Endothelial cell of umbilical vein (primary cell): ENCODE results near the gene SPIB. TPM values are rescaled to one million over a fixed set of nuclear protein-coding genes. Genes with fewer than 3 reads are reported as not detected.

Source experiments
- BruUV-seq: library from RNA; stranded (reverse); fragments of 400-500 nt; replicated peaks from 2 replicates; lab custom pipeline; 2021; lab: Mats Ljungman, UMichigan
- CTCF ChIA-PET: fragments of 300-600, 350-600 bp; sonication (Branson Sonifier 250); formaldehyde crosslinking; loops from one replicate; lab custom pipeline; 2021; ENCODE audit warnings: antibody characterized with exemption, inconsistent platforms; lab: Charles Lee
- POLR2A ChIA-PET: fragments of 300-600, 350-600 bp; sonication (Branson Sonifier 250); formaldehyde crosslinking; loops from one replicate; lab custom pipeline; 2021; ENCODE audit warnings: antibody characterized with exemption, inconsistent platforms; lab: Charles Lee
- DNase-seq: peaks from one replicate; pipeline ENCODE4 v3.0.0-alpha.2; 2011; ENCODE audit warnings: low read depth, low spot score
- FAIRE-seq: peaks from 2 replicates; lab custom pipeline; 2011; peaks lifted over from hg19 to GRCh38; lab: Jason Lieb, UNC
- H2AFZ ChIP-seq: 2 replicates; pipeline ENCODE4 v1.6.0; 2012; ENCODE audit warnings: low read depth, low read length, control low read depth, inconsistent platforms
- H3K27ac ChIP-seq: 2 replicates; pipeline ENCODE4 v1.5.1; 2011; ENCODE audit warnings: low read depth, mild to moderate bottlenecking, control low read depth, low read length, moderate library complexity; ENCODE audit not compliant: insufficient read depth
- H3K27me3 ChIP-seq, 2 experiments: 2 replicates each; pipeline versions ENCODE4 v1.6.0 to v1.6.1; 2011; ENCODE audit warnings: low read length in 2 of 2, mixed read lengths in 1 of 2; ENCODE audit not compliant: control insufficient read depth in 2 of 2, insufficient read depth in 2 of 2
- H3K36me3 ChIP-seq, 2 experiments: 2 replicates in 1 of 2; 3 replicates in 1 of 2; pipeline ENCODE4 v1.5.1; 2011; ENCODE audit warnings: low read length in 2 of 2, mild to moderate bottlenecking in 1 of 2, moderate library complexity in 1 of 2; ENCODE audit not compliant: control insufficient read depth in 2 of 2, insufficient read depth in 2 of 2; ENCODE audit errors: extremely low read depth in 1 of 2
- H3K4me1 ChIP-seq: 3 replicates; pipeline ENCODE4 v1.5.1; 2011; ENCODE audit warnings: mild to moderate bottlenecking, low read length; ENCODE audit not compliant: control insufficient read depth, insufficient read depth; ENCODE audit errors: extremely low read depth
- H3K4me2 ChIP-seq: 2 replicates; pipeline ENCODE4 v1.6.1; 2011; ENCODE audit warnings: low read length, control low read depth, mixed read lengths; ENCODE audit not compliant: insufficient read depth
- H3K4me3 ChIP-seq, 3 experiments: fragments of 200-600 bp in 1 of 3; sonication (generic), shearing (Covaris generic) in 1 of 3; replicated peaks in 1 of 3; 2 replicates each; pipeline ENCODE4 v1.5.1; 2011 to 2016; ENCODE audit warnings: control low read depth in 3 of 3, low read length in 3 of 3, mild to moderate bottlenecking in 2 of 3, inconsistent platforms in 1 of 3, low read depth in 1 of 3, moderate library complexity in 1 of 3; ENCODE audit not compliant: insufficient read depth in 1 of 3
- H3K79me2 ChIP-seq: 2 replicates; pipeline ENCODE4 v1.6.0; 2012; ENCODE audit warnings: low read length, inconsistent platforms; ENCODE audit not compliant: control insufficient read depth, insufficient read depth
- H3K9ac ChIP-seq: replicated peaks from 2 replicates; pipeline ENCODE3; 2011; ENCODE audit warnings: low read length, control low read depth; ENCODE audit not compliant: insufficient read depth; ENCODE audit errors: extremely low read depth
- H3K9me1 ChIP-seq: replicated peaks from 3 replicates; pipeline ENCODE4 v1.6.0; 2011; ENCODE audit warnings: mild to moderate bottlenecking, low read length; ENCODE audit not compliant: control insufficient read depth, insufficient read depth; ENCODE audit errors: extremely low read depth
- H3K9me3 ChIP-seq: replicated peaks from 2 replicates; pipeline ENCODE4 v1.5.1; 2012; ENCODE audit warnings: low read length, inconsistent platforms; ENCODE audit not compliant: control insufficient read depth, insufficient read depth
- H4K20me1 ChIP-seq: replicated peaks from 2 replicates; pipeline ENCODE3; 2011; ENCODE audit warnings: mild to moderate bottlenecking, low read length; ENCODE audit not compliant: control insufficient read depth, insufficient read depth; ENCODE audit errors: extremely low read depth
- CTCF ChIP-seq, 2 donors: IDR thresholded peaks; 1 replicate in 1 of 2; 2 replicates in 1 of 2; pipeline ENCODE4 v1.5.1; 2011; ENCODE audit warnings: low read length in 2 of 2, mild to moderate bottlenecking in 2 of 2, moderate library complexity in 2 of 2, control low read depth in 1 of 2, inconsistent platforms in 1 of 2, low read depth in 1 of 2; ENCODE audit not compliant: insufficient read depth in 1 of 2; ENCODE audit errors: extremely low read depth in 1 of 2
- EZH2 ChIP-seq: IDR thresholded peaks from 2 replicates; pipeline ENCODE4 v1.6.1; 2012; ENCODE audit warnings: borderline replicate concordance, low read depth, mild to moderate bottlenecking, moderate library complexity, low read length, inconsistent platforms; ENCODE audit not compliant: severe bottlenecking
- FOS ChIP-seq: IDR thresholded peaks from 2 replicates; pipeline ENCODE4 v1.6.1; 2011; ENCODE audit warnings: mild to moderate bottlenecking, low read length, moderate library complexity, borderline replicate concordance; ENCODE audit not compliant: insufficient read depth
- GATA2 ChIP-seq: IDR thresholded peaks from 2 replicates; pipeline ENCODE4 v1.7.0; 2011; ENCODE audit warnings: low read depth, mild to moderate bottlenecking, moderate library complexity, mixed read lengths, low read length; ENCODE audit not compliant: insufficient read length, insufficient read depth
- JUN ChIP-seq: IDR thresholded peaks from 2 replicates; pipeline ENCODE4 v1.6.1; 2011; ENCODE audit warnings: borderline replicate concordance, low read depth; ENCODE audit not compliant: insufficient read length, insufficient read depth
- MAX ChIP-seq: IDR thresholded peaks from 2 replicates; pipeline ENCODE4 v1.6.1; 2011; ENCODE audit not compliant: insufficient read depth, insufficient read length
- MYC ChIP-seq: IDR thresholded peaks from one replicate; pipeline ENCODE4 v1.6.1; 2011; ENCODE audit warnings: mild to moderate bottlenecking, low read depth, low read length
- POLR2A ChIP-seq: IDR thresholded peaks from 2 replicates; pipeline ENCODE4 v1.6.1; 2012; ENCODE audit warnings: low read depth, mild to moderate bottlenecking, control low read depth, low read length
- POLR2AphosphoS5 ChIP-seq: IDR thresholded peaks from 2 replicates; pipeline ENCODE4 v1.6.1; 2012; ENCODE audit warnings: low read depth, mild to moderate bottlenecking, control low read depth, low read length, moderate library complexity; ENCODE audit not compliant: insufficient read depth
- dilution Hi-C: fragments of 300-500 bp; cut with MboI; formaldehyde crosslinking; loops from one replicate; pipeline ENCODE4 v1.15.0; 2019; ENCODE audit warnings: low sequenced_read_pairs; ENCODE audit not compliant: extremely low pct_ligation_motif_present
- intact Hi-C: fragments of 100-400 bp; cut with micrococcal nuclease; formaldehyde crosslinking; loops from one replicate; pipeline ENCODE4 v1.10.0; 2022
- polyA plus RNA-seq, 4 experiments: library from polyadenylated mRNA; depleted of rRNA in 3 of 4; stranded (reverse) in 3 of 4; unstranded in 1 of 4; fragments of >200 nt; gene quantifications; 2 replicates each; pipeline versions ENCODE4 v1.2.1 to v1.2.3, GENCODE V29; 2011 to 2012; ENCODE audit warnings: missing spikeins in 1 of 4
- total RNA-seq: library from RNA; stranded (reverse); gene quantifications from 2 replicates; pipeline ENCODE4 v1.2.3, GENCODE V29; 2021

The SPIB gene
- total and polyA plus RNA-seq, 2 donors (not counting 3 experiments of a cell fraction or from before 2014, with no cell fraction given) = not detected

GRCh38 chr19:50450369-50451222, 31.9 kb downstream of the SPIB start:
- dilution Hi-C loops (no loop called here), intact Hi-C loops (no loop called here)
- Histone ChIP-seq H3K27ac (no peak overlapping the region), H3K4me3 (no peak overlapping the region), H3K79me2 (no peaks in the 10 kb centered on the region), H2AFZ (no peak overlapping the region), H3K9me3 (no peaks in the 10 kb centered on the region), H3K4me2 (no peak overlapping the region), H3K27me3 (no peaks in the 10 kb centered on the region), H3K4me1 (no peaks in the 10 kb centered on the region), H3K36me3 (no peaks in the 10 kb centered on the region), H4K20me1 (no peaks in the 10 kb centered on the region), H3K9me1 (no peaks in the 10 kb centered on the region), H3K9ac (no peak overlapping the region)
- ChIA-PET POLR2A (no interaction called here), CTCF (interaction anchor here (1.3 kb wide), 1 partner anchor 13 kb away, joined by 4 read pairs; no protein-coding TSS in a partner anchor)
- BruUV-seq = no TSS peak
- no peak for FAIRE-seq
- TF ChIP-seq FOS (no peak), EZH2 (no peak), MYC (no peak), POLR2AphosphoS5 (no peak), JUN (no peak), CTCF (IDR thresholded peaks at IDR 0.05; ENCODE audit: extremely low read depth in 1 of 2, insufficient read depth in 1 of 2, low read depth in 1 of 2, low read length in 2 of 2) (no peak), POLR2A (no peak), MAX (no peak), GATA2 (no peak)
- DNase-seq = no peak
